Purkinje cell (primary cell): ENCODE measurements around the gene RASSF10. TPM values are rescaled to one million over a fixed set of nuclear protein-coding genes. Genes with fewer than 3 reads are reported as not detected.

Experiments used
- polyA plus RNA-seq: library from polyadenylated mRNA; unstranded; fragments of >200 nt; fragmentation: Nextera tagmentation; gene quantifications from 2 replicates; pipeline ENCODE4 v1.2.1, GENCODE V29; 2014

RASSF10 gene
- 0.08 TPM in 1 of 2 replicates, not detected in the other for polyA plus RNA-seq

GRCh38 chr11:13008625-13009475 is at the start of gene RASSF10:
TSS of gene RASSF10 (plus strand) at chr11:13009316. CDS start at chr11:13009577, 261 bp downstream.

